GM19238 (cell line): Measurements from ENCODE around the gene TNRC6B.
"Not testable (repeated sequence)": the region's sequence is repeated elsewhere in the genome, so short reads cannot be mapped to it uniquely, and the experiment has no call there.

Experiments used
- DNase-seq: peaks from one replicate; pipeline ENCODE4 v3.0.0; 2011; ENCODE audit warnings: low spot score; ENCODE audit not compliant: insufficient read length

TNRC6B gene, protein sequence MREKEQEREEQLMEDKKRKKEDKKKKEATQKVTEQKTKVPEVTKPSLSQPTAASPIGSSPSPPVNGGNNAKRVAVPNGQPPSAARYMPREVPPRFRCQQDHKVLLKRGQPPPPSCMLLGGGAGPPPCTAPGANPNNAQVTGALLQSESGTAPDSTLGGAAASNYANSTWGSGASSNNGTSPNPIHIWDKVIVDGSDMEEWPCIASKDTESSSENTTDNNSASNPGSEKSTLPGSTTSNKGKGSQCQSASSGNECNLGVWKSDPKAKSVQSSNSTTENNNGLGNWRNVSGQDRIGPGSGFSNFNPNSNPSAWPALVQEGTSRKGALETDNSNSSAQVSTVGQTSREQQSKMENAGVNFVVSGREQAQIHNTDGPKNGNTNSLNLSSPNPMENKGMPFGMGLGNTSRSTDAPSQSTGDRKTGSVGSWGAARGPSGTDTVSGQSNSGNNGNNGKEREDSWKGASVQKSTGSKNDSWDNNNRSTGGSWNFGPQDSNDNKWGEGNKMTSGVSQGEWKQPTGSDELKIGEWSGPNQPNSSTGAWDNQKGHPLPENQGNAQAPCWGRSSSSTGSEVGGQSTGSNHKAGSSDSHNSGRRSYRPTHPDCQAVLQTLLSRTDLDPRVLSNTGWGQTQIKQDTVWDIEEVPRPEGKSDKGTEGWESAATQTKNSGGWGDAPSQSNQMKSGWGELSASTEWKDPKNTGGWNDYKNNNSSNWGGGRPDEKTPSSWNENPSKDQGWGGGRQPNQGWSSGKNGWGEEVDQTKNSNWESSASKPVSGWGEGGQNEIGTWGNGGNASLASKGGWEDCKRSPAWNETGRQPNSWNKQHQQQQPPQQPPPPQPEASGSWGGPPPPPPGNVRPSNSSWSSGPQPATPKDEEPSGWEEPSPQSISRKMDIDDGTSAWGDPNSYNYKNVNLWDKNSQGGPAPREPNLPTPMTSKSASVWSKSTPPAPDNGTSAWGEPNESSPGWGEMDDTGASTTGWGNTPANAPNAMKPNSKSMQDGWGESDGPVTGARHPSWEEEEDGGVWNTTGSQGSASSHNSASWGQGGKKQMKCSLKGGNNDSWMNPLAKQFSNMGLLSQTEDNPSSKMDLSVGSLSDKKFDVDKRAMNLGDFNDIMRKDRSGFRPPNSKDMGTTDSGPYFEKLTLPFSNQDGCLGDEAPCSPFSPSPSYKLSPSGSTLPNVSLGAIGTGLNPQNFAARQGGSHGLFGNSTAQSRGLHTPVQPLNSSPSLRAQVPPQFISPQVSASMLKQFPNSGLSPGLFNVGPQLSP (N-terminal part only)

DNA sequence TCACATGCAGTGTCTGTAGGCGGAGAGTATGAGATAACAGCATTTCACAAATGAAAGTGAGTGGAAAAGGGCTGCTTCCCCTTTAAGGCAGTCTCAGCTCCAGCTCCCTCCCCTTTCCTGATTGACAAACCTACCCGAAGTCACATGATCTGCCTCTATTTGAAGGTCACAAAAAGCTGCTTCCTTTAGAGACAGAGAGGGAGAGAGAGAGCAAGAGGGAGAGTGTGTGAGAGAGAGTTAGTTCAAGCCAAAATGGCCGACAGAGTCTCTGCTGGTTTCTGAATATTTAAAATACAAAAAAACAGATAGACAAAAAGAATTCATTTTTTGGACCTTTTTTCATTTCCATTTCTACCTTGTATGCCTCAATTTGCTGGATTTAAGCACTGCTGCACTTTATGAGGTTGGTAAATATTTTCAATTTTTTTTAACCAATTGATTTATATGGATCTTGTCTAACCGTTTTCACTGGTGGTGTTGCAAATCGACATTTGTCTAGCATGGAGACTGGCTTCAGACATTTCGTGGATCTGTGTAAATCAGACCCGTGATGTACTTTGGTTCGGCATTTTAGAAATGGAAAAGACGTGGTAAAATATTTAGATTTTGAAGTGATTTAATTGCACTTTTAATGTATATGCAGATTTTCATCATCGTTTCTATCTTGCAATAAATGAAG is at the start of gene TNRC6B:
Gene TNRC6B (plus strand): TSS at position 188 of the 679 bp plus-strand sequence. CDS start 211 bp downstream, at position 399.
- DNase-seq = peak; percentile 53

DNA sequence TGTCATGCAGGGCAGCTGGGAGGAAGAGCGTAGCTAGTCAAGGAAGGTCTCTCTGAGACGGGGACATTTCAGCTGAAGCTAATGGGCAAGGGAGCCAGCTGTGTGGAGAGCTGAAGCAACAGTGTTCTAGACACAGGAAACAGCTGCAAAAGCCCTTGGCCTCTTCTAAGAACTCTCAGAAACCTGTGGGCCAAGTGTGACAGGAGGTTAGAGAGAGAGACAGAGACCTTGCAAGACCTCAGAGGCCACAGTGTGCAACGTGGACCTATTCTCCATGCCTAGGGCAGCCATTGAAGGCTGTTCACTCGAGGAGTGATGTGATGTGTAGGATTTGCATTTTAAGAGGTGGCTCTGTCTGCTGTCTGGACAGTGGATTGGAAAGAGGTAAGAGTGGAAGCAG is 48.7 kb upstream of the TNRC6B start:
- DNase-seq = peak; percentile 24

- DNase-seq = no peak
Measured at GRCh38 chr22:40137132-40137531, 40.6 kb upstream of the TNRC6B start.

DNA sequence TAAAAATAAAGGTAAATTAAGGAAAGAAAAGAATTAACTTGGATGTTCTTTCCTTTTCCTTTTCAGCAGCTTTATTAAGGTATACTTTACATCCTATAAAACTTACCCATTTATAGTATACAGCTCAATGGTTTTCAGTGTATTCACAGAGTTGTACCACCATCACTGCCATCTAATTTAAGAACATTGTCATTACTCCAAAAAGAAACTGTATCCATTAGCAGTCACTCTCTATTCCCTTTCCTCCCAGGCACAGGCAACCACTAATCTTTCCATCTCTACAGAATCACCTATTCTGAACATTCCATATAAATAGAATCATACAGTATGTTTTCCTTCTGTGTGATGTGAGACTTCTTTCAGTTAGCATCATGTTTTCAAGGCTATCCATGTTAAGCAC is 38.9 kb upstream of the TNRC6B start:
- DNase-seq = no peak

- no peak for DNase-seq
Measured at GRCh38 chr22:40147388-40148176, 30.1 kb upstream of the TNRC6B start.

GRCh38 chr22:40153192-40153591 is 24.5 kb upstream of the TNRC6B start:
- DNase-seq = no peak

- DNase-seq = no peak
Measured at GRCh38 chr22:40153705-40154104, 24.0 kb upstream of the TNRC6B start.

GRCh38 chr22:40156001-40156516 is 21.7 kb upstream of the TNRC6B start:
- no peak for DNase-seq

GRCh38 chr22:40156682-40157081 is 21.0 kb upstream of the TNRC6B start:
- not testable (repeated sequence) for DNase-seq

DNA sequence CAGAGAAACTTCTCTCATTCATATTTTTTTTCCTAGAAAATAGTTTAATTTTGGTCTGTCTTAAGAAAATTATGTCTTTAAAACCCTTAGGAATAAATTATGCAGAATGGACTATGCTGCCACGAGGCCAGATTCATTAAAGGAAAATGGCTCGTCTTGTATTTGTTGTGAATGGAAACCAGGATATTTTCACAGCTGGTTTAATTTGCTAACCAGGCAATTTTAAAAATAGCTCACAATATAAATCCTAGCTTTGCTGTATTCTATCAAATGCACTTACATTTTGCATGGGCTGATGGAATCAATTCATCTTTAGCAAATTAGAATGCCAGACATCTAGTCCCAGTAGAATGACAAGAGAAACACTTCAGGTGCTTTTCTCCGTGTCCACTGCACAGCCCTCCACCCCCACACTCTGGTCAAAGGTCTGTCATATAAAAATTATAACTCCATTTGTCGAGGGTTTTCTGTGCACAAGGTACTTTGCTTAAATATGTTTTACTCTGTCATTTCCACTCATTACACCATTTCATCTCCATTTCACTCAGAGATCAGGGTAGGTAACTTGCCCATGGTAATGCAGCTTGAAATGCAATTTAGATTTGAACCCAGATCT is 20.3 kb upstream of the TNRC6B start:
- DNase-seq = no peak

DNA sequence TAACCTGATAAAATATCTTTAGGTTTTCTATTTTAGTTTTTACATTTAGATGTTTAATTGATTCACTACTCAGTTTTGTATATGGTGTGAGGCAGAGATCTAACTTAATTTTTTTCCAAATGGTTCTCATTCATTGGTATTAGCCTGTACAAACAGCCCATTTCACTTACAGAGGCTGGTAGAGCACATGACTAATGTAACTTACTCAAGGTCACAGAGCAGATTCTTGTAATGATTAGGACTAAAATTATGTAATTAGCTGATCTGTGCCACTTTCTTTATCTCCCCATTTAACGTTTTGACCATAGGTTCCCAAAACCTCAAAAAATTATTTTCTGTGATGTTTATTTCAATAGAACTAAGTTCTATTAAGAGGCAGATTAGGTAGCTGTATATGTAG is 16.5 kb upstream of the TNRC6B start:
- no peak for DNase-seq

DNA sequence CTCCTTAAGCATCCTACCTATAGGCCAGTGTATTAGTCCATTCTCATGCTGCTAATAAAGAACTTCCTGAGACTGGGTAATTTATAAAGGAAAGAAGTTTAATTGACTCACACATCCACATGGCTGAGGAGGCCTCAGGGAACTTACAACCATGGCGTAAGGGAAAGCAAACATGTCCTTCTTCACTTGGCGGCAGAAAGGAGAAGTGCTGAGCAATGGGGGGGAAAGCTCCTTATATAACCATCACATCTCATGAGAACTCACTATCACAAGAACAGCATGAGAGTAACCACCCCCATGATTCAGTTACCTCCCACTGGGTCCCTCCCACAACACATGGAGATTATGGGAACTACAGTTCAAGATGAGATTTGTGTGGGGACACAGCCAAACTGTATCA is 12.2 kb upstream of the TNRC6B start:
- DNase-seq = not testable (repeated sequence)

- no peak for DNase-seq
Measured at GRCh38 chr22:40175611-40176244, 2.0 kb upstream of the TNRC6B start.

GRCh38 chr22:40176921-40177737 is 596 bp upstream of the TNRC6B start:
- no peak for DNase-seq

GRCh38 chr22:40178417-40179409 is 988 bp downstream of the TNRC6B start:
- DNase-seq = no peak

DNA sequence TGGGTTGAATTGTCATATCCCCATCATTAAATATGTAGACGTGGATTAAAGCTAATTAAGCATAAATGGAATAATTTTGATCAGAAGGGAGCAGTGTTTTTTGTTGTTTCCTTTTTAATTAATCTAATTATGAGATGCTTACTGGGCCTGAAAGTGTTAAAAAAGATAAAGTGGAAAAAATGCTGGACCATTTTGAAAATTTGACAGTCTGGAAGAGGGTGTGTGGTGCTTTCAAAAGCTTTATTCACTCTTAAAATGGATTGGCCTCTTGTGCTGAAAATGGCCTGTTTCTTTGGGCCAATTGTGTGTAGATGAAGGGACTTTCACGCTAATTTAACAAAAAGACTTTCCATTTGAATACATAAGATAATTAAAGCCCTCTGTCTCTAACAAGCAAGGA is 1.8 kb downstream of the TNRC6B start:
- no peak for DNase-seq

DNA sequence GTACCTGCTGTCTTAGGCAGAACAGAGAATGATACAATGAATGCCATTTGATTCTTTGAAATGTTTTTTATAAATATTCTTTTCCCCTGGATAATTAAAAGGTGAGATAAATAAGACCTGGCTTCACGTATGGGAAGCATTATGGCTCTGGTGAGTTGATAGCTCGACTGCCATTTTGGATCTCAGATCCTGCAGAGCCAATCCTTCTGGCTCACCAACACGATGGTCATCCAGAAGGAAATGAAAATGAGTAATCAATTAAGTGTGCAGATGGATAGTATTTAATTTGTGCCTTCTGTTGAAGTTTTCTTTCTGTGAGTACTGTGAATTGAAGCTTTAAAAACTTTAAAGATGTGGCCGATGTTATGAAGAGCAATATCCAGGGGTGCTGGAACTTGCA is 2.7 kb downstream of the TNRC6B start:
- no peak for DNase-seq
